Suprapubic skin (tissue), 4 donors: ENCODE measurements around the gene PSG11. TPM values are rescaled to one million over a fixed set of nuclear protein-coding genes. Genes with fewer than 3 reads are reported as not detected.
"Not testable (repeated sequence)": the region's sequence is repeated elsewhere in the genome, so short reads cannot be mapped to it uniquely, and the experiment has no call there.

Source experiments
- DNase-seq, 2 donors: peaks; one replicate each; pipeline ENCODE4 v3.0.0-alpha.2; 2019; ENCODE audit warnings: low spot score in 2 of 2
- H3K27ac ChIP-seq: fragments of 200-600 bp; sonication (generic); one replicate; pipeline ENCODE4 v1.5.1; 2019
- H3K27me3 ChIP-seq: fragments of 200-600 bp; sonication (generic); one replicate; pipeline ENCODE4 v1.5.1; 2019
- H3K36me3 ChIP-seq: fragments of 200-600 bp; sonication (generic); one replicate; pipeline ENCODE4 v1.5.1; 2019
- H3K4me1 ChIP-seq: fragments of 200-600 bp; sonication (generic); one replicate; pipeline ENCODE4 v1.5.1; 2019
- H3K4me3 ChIP-seq: fragments of 200-600 bp; sonication (generic); one replicate; pipeline ENCODE4 v1.5.1; 2019; ENCODE audit warnings: mild to moderate bottlenecking
- H3K9me3 ChIP-seq: fragments of 200-600 bp; sonication (generic); one replicate; pipeline ENCODE4 v1.5.1; 2019
- EP300 ChIP-seq: sonication (generic); formaldehyde crosslinking; IDR thresholded peaks from one replicate; pipeline ENCODE4 v1.6.1; 2017; ENCODE audit warnings: antibody characterized with exemption
- POLR2A ChIP-seq, 2 donors: fragments of 450-650 bp; IDR thresholded peaks; one replicate each; pipeline ENCODE4 v1.6.1; 2017; ENCODE audit warnings: antibody characterized with exemption in 2 of 2, mild to moderate bottlenecking in 2 of 2, moderate library complexity in 2 of 2
- POLR2AphosphoS5 ChIP-seq, 3 donors: sonication (generic); formaldehyde crosslinking; IDR thresholded peaks; one replicate each; pipeline ENCODE4 v1.6.1; 2017; ENCODE audit warnings: antibody characterized with exemption in 3 of 3
- WGBS: methylation state at CpG from one replicate; pipeline ENCODE4 v1.1.5; 2018; 5-methylcytosine and 5-hydroxymethylcytosine counted together
- total RNA-seq, 4 donors: library from RNA; depleted of rRNA; stranded (reverse); fragments of >200 nt; gene quantifications; one replicate each; pipeline ENCODE4 v1.1.0, GENCODE V29; 2016
- TF ChIP-seq, protein P1 (sequence below), 2 donors: fragments of 200-600 bp in 1 of 2; fragments of 450-650 bp in 1 of 2; sonication (generic) in 1 of 2; IDR thresholded peaks; one replicate each; pipeline ENCODE4 v1.5.1; 2016 to 2019; ENCODE audit warnings: antibody characterized with exemption in 2 of 2, mild to moderate bottlenecking in 1 of 2, moderate library complexity in 1 of 2

Gene PSG11
- total RNA-seq, result not detected

DNA sequence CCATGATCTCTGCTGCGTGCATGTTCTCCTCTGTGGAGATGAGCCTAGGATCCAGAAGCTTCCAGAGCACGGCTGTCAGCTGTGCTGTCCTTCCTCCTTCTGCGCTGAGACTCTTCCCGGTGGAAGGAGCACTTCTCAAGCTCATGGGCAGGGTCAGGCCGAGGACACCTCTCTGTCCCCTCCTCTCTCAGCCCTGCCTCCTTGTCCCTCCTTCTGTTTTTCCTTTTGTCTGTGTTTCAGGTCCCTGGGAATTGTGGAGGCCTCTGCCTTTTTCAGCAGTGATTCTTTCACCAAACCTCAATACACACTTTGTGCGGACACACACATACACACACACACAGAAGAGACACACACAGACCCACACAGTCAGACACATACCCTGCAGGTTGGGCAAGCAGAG is at the start of gene PSG11:
TSS of gene PSG11 (minus strand) at position 101 of the 400 bp plus-strand sequence. CDS start at position 4, 97 bp downstream.
- 80% methylated on average over 6 of the region's 6 CpGs for WGBS
- not testable (repeated sequence) for H3K4me3 ChIP-seq, H3K27ac ChIP-seq, H3K9me3 ChIP-seq, H3K27me3 ChIP-seq, H3K36me3 ChIP-seq, DNase-seq
- peaks cover 12% of the 10 kb centered on the region for H3K4me1 ChIP-seq

DNA sequence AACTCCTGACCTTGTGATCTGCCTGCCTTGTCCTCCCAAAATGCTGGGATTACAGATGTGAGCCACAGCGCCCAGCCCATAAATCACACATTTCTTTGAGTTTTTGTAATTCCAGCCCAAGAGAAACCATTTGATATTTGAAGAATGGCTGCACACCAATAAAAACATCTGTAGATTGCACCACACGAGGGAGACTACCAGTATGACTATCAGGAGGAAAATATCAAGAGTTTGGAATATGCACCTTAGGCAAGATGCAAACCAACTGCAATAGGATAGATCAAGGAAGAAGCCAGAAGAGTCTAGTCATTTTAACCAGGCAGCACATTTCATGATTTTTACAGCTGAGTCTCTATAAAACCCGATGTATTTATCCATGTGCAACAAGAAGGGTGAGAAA is 36.1 kb upstream of the PSG11 start:
- H3K9me3 ChIP-seq, H3K4me1 ChIP-seq, DNase-seq, H3K27me3 ChIP-seq, H3K36me3 ChIP-seq, H3K4me3 ChIP-seq, H3K27ac ChIP-seq: not testable (repeated sequence)
- 63% methylated on average over 3 of the region's 3 CpGs for WGBS

DNA sequence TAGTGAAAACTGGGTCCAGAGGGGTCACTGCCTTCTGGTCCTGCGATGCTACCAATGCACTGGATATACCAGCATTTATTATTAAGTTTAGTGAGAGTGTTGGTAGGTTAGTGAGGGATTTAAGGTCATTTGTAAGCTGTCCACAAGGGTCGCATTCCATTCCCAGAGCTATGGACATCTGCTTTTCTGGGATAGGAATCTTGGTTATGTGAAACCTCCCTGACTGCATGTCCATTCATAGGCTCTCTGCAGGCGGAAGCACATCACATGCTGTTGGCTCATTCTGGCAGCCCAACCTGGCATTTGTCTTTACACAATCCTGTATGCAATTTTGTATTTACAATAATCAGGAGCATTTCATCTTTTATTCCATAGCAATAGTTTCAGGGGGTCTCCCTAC is 35.1 kb upstream of the PSG11 start:
- not testable (repeated sequence) for H3K27me3 ChIP-seq, H3K36me3 ChIP-seq

DNA sequence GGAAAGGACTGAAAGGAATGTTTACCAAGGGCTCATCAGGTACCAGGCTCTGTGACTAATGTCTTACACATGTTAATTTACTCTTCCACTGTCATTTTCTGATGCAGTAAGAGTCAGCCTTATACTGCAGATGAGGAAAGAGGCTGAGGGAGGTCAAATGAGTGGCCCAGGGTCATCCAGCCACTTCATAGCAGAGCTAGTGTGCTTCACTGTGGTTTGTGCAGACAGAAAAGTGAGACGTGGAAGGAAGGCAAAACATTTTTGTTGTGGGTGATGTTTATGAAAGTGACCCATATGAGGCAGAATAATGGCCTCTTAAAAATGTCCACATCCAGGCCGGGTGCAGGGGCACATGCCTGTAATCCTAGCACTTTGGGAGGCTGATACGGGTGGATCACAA is 34.0 kb upstream of the PSG11 start:
- DNase-seq, H3K27ac ChIP-seq, H3K9me3 ChIP-seq, H3K4me3 ChIP-seq, H3K27me3 ChIP-seq, H3K4me1 ChIP-seq, H3K36me3 ChIP-seq: not testable (repeated sequence)
- whole genome bisulfite sequencing, result 82% methylated on average over 3 of the region's 3 CpGs

More for the DNA sequence above, 35.1 kb upstream of the PSG11 start:
- not testable (repeated sequence) for H3K27ac ChIP-seq, DNase-seq, H3K4me3 ChIP-seq, H3K4me1 ChIP-seq, H3K9me3 ChIP-seq
- 59% methylated on average over 3 of the region's 3 CpGs for WGBS

DNA sequence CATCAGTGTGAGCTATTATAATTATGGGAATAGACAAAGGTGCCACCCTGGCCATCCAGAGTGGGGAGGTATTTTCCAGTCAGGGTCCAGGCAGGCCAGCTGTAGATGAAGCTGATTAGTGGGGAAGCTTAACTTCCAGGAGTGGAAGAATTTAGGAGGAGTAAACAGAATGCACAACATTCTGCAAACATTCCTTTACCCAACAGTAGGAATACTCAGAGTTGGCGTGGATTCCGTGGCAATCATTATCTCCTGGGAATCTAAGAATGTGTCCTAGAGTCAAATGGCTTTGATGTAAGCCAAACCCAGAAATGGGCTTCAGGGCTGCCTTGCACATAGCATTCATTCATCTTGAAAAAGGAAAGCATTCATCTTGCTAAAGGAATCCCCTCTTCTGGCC is 33.2 kb upstream of the PSG11 start:
- H3K27me3 ChIP-seq, H3K36me3 ChIP-seq, H3K4me3 ChIP-seq, H3K4me1 ChIP-seq, H3K9me3 ChIP-seq, H3K27ac ChIP-seq, DNase-seq: not testable (repeated sequence)
- 65% methylated on average over 2 of the region's 2 CpGs for WGBS

DNA sequence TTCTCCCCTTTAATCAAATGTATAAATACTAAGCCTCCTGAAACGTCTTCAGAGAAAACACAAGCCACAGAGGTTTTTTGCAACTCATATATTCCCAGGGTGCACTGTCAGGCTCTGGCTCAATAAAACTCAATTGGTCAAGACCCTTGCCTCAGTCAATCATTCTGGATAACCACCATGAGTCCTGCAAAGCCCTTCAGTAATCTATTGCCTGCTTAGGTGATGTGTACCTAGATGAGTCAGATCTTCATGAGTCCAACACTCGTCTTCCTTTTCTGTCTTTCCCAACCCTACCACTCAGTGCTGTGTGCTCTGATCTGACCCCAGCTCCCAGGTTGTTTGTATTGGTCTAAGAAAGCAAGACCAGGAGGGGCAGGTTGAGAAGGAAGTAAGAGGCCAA is 32.2 kb upstream of the PSG11 start:
- H3K27ac ChIP-seq, H3K36me3 ChIP-seq, H3K4me3 ChIP-seq, H3K9me3 ChIP-seq, H3K4me1 ChIP-seq, H3K27me3 ChIP-seq, DNase-seq: not testable (repeated sequence)
- WGBS, result 61% methylated on average over 2 of the region's 2 CpGs

DNA sequence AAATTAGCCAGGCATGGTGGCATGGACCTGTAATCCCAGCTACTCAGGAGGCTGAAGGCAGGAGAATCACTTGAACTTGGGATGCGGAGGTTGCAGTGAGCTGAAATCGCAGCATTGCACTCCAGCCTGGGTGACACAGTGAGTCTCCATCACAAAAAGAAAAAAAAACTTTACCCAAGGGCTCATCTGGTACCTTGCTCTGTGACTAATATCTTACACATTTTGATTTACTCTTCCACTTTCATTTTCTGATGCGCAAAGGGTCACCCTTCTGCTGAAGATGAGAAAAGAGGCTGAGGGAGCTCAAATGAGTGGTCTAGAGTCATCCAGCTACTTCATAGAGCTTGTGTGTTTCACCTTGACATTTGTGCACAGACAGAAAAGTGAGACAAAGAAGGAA is 21.7 kb upstream of the PSG11 start:
- not testable (repeated sequence) for DNase-seq, H3K27me3 ChIP-seq, H3K9me3 ChIP-seq, H3K27ac ChIP-seq, H3K4me3 ChIP-seq, H3K4me1 ChIP-seq, H3K36me3 ChIP-seq
- WGBS, result 89% methylated on average over 3 of the region's 3 CpGs

DNA sequence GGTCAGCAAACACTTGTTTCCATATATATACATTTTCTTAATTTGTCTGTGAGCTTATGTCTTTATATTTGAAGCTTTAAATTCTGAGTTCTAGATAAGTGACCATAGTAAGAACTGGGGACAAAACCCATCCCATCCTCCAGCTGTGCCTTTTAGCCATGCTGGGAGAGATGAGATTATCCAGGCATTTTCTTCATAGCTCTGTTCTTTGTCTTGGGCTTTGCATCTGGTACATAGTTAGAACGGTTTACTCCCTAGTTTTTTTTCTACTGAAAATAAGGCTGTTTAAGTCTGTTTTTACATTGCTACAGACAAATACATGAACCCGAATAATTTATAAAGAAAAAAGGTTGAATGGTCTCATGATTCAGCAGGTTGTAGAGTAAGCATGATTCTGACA is 20.3 kb upstream of the PSG11 start:
- not testable (repeated sequence) for H3K27ac ChIP-seq, H3K27me3 ChIP-seq, DNase-seq, H3K4me1 ChIP-seq, H3K9me3 ChIP-seq, H3K36me3 ChIP-seq, H3K4me3 ChIP-seq
- WGBS, result 73% methylated on average over 2 of the region's 2 CpGs

DNA sequence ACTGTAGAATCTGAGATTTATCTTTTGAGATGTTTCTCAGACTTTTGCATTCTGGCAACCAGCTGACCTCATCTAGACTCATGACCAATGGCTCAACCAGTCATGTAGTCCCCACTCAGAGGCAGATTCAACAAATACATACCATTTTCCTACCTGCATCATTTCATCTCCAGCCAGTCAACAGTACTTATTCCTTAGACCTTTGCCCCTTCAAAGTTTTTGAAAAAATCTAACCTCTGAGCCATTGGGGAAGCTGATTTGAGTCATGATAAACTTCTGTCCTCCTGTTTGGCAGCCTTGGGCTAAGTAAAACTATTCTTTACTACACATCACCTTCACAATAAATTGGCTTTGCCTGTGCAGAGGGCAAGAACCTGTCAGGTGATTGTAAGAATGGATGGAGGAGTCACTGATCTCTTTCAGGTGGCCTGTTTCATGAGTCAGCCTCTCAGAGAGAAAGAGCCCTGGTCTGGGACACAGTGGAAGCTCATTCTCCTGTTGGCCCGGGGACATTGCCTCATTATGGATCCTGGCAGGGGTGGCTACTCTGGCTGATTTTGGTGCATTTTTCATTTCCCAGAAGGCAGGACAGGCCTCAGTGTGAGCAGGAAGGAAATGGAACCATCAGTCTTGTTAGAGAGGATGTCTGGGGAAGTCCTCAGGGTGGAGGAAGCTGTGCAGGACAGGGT is 17.4 kb upstream of the PSG11 start:
- not testable (repeated sequence) for H3K27me3 ChIP-seq, H3K27ac ChIP-seq, DNase-seq, H3K9me3 ChIP-seq, H3K36me3 ChIP-seq, H3K4me3 ChIP-seq, H3K4me1 ChIP-seq
- 62% methylated on average over 1 of the region's 1 CpG for WGBS

DNA sequence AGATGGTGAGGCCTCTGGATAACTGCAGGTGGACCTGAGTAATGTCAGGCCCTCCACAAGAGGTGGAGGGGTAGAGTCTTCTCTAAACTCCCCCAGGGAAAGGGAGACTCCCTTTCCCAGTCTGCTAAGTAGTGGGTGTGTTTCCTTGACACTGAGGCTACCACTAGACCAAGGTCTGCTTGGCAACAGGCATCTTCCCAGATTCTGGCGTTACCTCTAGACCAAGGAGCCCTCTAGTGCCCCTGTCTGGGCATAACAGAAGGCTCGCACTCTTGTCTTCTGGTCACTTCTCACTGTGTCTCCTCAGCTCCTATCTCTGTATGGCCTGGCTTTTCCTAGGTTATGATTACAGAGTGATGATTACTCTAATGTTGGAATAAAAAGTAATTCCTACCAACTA is 5.4 kb upstream of the PSG11 start:
- not testable (repeated sequence) for H3K36me3 ChIP-seq, H3K4me3 ChIP-seq, H3K27ac ChIP-seq, DNase-seq, H3K27me3 ChIP-seq, H3K9me3 ChIP-seq, H3K4me1 ChIP-seq
- WGBS, result 55% methylated on average over 2 of the region's 2 CpGs

DNA sequence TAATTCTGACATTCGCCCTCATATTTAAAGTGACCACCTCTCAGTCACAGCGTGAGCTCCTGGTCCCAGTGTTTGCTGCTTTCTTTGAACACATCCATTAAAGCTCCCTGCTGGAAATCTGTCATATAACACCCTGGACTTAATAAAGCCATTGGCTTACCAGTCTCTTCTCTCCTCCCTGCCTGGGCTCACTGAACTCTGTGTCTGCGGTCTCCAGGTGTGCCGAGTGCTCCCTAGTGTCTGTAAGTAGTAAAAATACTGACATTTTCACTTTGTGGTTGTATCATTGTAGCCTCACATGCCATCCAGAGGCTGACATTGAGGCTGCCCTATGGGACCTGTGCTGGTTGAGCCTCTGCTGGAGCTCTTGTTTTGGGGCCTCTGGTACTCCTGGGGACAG is 2.6 kb upstream of the PSG11 start:
- Histone ChIP-seq H3K4me3 (no peak overlapping the region), H3K9me3 (no peaks in the 10 kb centered on the region), H3K27ac (no peak overlapping the region), H3K36me3 (no peaks in the 10 kb centered on the region), H3K27me3 (no peaks in the 10 kb centered on the region), H3K4me1 (peaks cover 3% of the 10 kb centered on the region)
- WGBS, result 76% methylated on average over 4 of the region's 4 CpGs
- no peak for DNase-seq
- TF ChIP-seq, protein P1, sequence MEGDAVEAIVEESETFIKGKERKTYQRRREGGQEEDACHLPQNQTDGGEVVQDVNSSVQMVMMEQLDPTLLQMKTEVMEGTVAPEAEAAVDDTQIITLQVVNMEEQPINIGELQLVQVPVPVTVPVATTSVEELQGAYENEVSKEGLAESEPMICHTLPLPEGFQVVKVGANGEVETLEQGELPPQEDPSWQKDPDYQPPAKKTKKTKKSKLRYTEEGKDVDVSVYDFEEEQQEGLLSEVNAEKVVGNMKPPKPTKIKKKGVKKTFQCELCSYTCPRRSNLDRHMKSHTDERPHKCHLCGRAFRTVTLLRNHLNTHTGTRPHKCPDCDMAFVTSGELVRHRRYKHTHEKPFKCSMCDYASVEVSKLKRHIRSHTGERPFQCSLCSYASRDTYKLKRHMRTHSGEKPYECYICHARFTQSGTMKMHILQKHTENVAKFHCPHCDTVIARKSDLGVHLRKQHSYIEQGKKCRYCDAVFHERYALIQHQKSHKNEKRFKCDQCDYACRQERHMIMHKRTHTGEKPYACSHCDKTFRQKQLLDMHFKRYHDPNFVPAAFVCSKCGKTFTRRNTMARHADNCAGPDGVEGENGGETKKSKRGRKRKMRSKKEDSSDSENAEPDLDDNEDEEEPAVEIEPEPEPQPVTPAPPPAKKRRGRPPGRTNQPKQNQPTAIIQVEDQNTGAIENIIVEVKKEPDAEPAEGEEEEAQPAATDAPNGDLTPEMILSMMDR (IDR thresholded peaks at IDR 0.05), result no peak
- TF ChIP-seq EP300 (no peak), POLR2AphosphoS5 (IDR thresholded peaks at IDR 0.05) (no peak), POLR2A (IDR thresholded peaks at IDR 0.05) (no peak)
